ENCODE measurements around the gene OR51B5. TPM values are rescaled to one million over a fixed set of nuclear protein-coding genes. Genes with fewer than 3 reads are reported as not detected.
"Not testable (repeated sequence)": the region's sequence is repeated elsewhere in the genome, so short reads cannot be mapped to it uniquely, and the experiment has no call there.

The OR51B5 gene
- total and polyA plus RNA-seq, 7 donors = 1.3 TPM; not detected in 6

DNA sequence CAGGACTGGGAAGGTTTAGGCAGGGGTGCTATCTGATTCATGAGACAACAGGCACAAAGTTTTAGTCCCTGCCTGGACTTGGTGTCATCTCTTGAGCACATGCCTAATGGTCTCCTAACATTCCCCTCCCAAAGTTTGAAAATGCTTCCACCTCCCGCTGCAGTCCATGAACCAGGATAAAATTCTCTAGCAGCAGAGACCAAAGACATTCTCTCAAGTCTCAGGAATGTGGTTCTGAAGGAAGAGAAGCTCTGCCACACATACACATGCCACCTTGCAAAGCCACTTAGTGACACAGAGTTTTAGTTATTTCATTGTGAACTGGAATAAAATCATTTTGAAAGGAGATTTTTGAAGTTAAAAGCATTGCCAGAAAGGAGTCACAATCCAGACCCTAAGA, 23.5 kb upstream of the OR51B5 start:
- intact Hi-C loops (cut with DNase I) = no loop called here
- WGBS, 2 donors = 0 to 71% methylated on average over 1 of the region's 1 CpG
- Histone ChIP-seq H3K36me3 (no peaks in the 10 kb centered on the region), H3K27ac (no peak overlapping the region), H3K4me3 (no peak overlapping the region), H3K27me3 (no peaks in the 10 kb centered on the region), H3K4me1 (peaks cover 0 to 19% (median 0%) of the 10 kb centered on the region in 4 donors), H3K9me3 (no peaks in the 10 kb centered on the region)
- TF ChIP-seq POLR2A (IDR thresholded peaks at IDR 0.05) = no peak
- no peak for TF ChIP-seq EP300 (IDR thresholded peaks at IDR 0.05)
- TF ChIP-seq POLR2AphosphoS5 (IDR thresholded peaks at IDR 0.05) = no peak
- DNase-seq = no peak

DNA sequence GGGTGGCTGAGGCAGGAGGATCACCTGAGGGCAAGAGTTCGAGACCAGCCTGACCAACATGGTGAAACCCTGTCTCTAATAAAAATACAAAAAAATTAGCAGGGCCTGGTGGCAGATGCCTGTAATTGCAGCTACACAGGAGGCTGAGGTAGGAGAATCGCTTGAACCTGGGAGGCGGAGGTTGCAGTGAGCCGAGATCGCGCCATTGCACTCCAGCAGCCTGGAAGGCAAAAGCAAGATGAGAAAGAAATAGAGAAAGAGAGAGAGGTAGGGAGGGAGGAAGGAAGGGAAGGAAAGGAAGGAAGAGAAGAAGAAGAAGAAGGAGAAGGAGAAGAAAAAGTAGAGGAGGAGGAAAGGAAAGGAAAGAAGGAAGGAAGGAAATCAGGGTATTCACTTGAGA, 23.0 kb upstream of the OR51B5 start:
- peaks cover 0 to 19% (median 0%) of the 10 kb centered on the region in 4 donors for H3K4me1 ChIP-seq
- intact Hi-C loops (cut with DNase I); H3K27ac ChIP-seq; H3K27me3 ChIP-seq; H3K36me3 ChIP-seq; DNase-seq; H3K9me3 ChIP-seq; H3K4me3 ChIP-seq: not testable (repeated sequence)
- WGBS, 2 donors = 79 to 89% methylated on average over 6 of the region's 6 CpGs

DNA sequence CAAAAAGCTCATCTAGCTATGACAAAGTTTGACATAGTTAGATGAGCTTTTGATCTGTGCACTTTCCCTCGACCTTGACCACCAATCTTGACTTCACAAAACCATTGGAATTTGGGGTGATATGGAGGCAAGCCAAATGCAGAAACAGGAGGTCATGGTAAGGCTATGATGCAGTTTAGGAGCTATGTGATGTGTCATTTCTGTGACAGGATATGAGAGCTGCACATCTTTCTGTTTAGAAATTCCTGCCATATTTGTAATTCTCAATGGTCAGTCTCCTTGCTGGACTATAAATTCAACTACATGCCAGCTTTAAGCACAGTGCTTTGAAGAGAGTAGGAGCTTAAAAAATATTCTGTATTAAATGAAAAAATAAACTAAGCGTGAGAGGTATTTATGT, 20.9 kb upstream of the OR51B5 start:
- WGBS, 2 donors = 32 to 37% methylated on average over 1 to 2 of the region's 2 CpGs
- no peaks in the 10 kb centered on the region for H3K9me3 ChIP-seq
- H3K4me3 ChIP-seq = no peak overlapping the region
- no peak for DNase-seq
- TF ChIP-seq POLR2A (IDR thresholded peaks at IDR 0.05) (no peak), EP300 (IDR thresholded peaks at IDR 0.05) (no peak), POLR2AphosphoS5 (IDR thresholded peaks at IDR 0.05) (no peak)
- TF ChIP-seq, protein P1, sequence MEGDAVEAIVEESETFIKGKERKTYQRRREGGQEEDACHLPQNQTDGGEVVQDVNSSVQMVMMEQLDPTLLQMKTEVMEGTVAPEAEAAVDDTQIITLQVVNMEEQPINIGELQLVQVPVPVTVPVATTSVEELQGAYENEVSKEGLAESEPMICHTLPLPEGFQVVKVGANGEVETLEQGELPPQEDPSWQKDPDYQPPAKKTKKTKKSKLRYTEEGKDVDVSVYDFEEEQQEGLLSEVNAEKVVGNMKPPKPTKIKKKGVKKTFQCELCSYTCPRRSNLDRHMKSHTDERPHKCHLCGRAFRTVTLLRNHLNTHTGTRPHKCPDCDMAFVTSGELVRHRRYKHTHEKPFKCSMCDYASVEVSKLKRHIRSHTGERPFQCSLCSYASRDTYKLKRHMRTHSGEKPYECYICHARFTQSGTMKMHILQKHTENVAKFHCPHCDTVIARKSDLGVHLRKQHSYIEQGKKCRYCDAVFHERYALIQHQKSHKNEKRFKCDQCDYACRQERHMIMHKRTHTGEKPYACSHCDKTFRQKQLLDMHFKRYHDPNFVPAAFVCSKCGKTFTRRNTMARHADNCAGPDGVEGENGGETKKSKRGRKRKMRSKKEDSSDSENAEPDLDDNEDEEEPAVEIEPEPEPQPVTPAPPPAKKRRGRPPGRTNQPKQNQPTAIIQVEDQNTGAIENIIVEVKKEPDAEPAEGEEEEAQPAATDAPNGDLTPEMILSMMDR (IDR thresholded peaks at IDR 0.05) = no peak
- peaks cover 0 to 19% (median 0%) of the 10 kb centered on the region in 4 donors for H3K4me1 ChIP-seq
- H3K36me3 ChIP-seq = no peaks in the 10 kb centered on the region
- no peaks in the 10 kb centered on the region for H3K27me3 ChIP-seq
- intact Hi-C loops (cut with DNase I) = no loop called here
- no peak overlapping the region for H3K27ac ChIP-seq

DNA sequence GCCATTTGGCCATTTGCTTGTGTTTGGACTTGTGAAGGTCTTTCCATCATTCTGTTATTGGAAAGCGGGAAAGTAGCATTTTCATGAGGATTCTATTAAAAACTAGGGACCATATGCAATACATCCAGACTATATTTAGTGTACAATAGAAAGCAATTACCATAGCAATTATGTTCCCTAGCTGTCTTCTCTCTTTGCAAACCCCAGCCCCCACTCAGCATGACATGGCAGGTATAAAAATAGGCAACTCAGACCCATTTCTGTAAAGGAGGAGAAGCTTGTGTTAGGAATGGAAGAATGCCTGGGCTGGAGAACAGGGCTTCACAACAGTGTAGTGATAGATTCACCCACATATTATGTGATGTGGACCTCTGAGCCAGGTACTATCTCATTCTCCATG, 20.4 kb upstream of the OR51B5 start:
- Histone ChIP-seq H3K27me3 (no peaks in the 10 kb centered on the region), H3K4me1 (peaks cover 0 to 19% (median 0%) of the 10 kb centered on the region in 4 donors), H3K27ac (no peak overlapping the region), H3K36me3 (no peaks in the 10 kb centered on the region), H3K4me3 (no peak overlapping the region), H3K9me3 (no peaks in the 10 kb centered on the region)
- 75 to 87% methylated on average over 1 of the region's 1 CpG for WGBS, 2 donors
- DNase-seq = no peak
- intact Hi-C loops (cut with DNase I) = no loop called here
- no peak for TF ChIP-seq POLR2A (IDR thresholded peaks at IDR 0.05)
- no peak for TF ChIP-seq POLR2AphosphoS5 (IDR thresholded peaks at IDR 0.05)
- TF ChIP-seq EP300 (IDR thresholded peaks at IDR 0.05) = no peak
- TF ChIP-seq, protein P1 (IDR thresholded peaks at IDR 0.05) = no peak

DNA sequence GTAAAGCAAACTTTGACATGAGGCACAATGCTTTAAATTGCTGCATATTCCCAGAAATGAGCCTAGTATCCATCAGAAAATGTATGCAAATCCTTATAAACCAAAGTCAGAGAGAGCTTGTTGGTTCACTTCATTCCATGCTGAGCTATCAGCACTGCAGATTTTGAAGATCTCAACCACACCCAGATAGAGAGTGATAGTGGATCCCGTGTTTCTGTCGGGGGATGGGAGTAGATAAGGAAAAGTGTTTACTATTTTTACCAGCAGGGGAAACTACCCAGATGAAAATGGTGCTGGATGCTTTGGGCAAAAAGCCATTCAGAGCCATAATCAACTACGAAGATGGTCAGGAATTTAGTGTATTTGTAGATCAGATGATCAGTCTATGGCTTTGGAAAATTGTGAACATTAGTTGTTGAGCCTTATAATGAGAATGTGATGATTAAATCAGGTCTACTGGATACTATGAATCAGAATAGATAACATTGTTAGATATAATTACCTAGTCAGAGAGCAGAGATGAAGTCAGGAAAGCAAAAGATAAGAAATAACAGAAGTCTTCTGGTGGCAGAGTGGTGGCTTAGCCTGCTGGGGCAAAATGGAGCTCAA, 18.8 kb upstream of the OR51B5 start:
- no peak for DNase-seq
- Histone ChIP-seq H3K9me3 (no peaks in the 10 kb centered on the region), H3K4me3 (no peak overlapping the region), H3K27ac (no peak overlapping the region), H3K27me3 (no peaks in the 10 kb centered on the region), H3K36me3 (no peaks in the 10 kb centered on the region), H3K4me1 (peaks cover 0 to 11% (median 0%) of the 10 kb centered on the region in 4 donors)
- WGBS, 2 donors = 56 to 65% methylated on average over 3 of the region's 3 CpGs
- intact Hi-C loops (cut with DNase I) = no loop called here
- TF ChIP-seq POLR2A (IDR thresholded peaks at IDR 0.05) (no peak), EP300 (IDR thresholded peaks at IDR 0.05) (no peak), POLR2AphosphoS5 (IDR thresholded peaks at IDR 0.05) (no peak)
- TF ChIP-seq, protein P1 (IDR thresholded peaks at IDR 0.05) = no peak

DNA sequence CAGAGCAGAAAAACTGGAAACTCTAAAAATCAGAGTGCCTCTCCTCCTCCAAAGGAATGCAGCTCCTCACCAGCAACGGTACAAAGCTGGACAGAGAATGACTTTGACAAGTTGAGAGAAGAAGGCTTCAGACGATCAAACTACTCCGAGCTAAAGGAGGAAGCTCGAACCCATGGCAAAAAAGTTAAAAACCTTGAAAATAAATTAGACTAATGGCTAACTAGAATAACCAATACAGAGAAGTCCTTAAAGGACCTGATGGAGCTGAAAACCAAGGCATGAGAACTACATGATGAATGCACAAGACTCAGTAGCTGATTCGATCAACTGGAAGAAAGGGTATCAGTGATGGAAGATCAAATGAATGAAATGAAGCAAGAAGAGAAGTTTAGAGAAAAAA, 12.7 kb upstream of the OR51B5 start:
- H3K4me3 ChIP-seq; intact Hi-C loops (cut with DNase I); H3K9me3 ChIP-seq; H3K4me1 ChIP-seq; DNase-seq; H3K27me3 ChIP-seq; H3K36me3 ChIP-seq; H3K27ac ChIP-seq: not testable (repeated sequence)
- WGBS, 2 donors = 87 to 93% methylated on average over 3 to 5 of the region's 5 CpGs

All from sigmoid colon (tissue), 7 donors.